ENCODE results near the gene SMIM21.

Gene SMIM21

DNA sequence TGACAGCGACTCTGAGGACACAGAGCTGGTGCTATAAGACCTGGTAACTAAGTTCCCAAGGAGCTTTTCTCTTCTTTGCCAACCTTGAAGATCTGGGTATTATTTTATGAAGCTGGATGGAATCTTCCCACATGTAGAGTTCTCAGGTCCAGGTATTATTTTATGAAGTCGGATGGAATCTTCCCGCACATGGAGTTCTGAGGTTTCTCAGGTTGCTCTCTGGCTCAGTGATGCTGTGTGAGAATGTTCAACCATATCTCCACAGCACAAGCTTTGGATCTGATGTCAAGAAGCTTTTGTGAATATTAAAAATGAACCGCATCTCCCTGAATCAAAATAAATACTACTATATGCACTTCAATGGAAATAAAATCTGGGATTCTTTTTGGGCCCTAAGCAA lies at the start of gene SMIM21:
TSS of gene SMIM21 (minus strand) at position 101 of the 400 bp plus-strand sequence. CDS start 140 bp downstream, outside the sequence.
- no peak for DNase-seq (ENCODE audit: low read depth in 4 of 4, low spot score in 1 of 4)

DNA sequence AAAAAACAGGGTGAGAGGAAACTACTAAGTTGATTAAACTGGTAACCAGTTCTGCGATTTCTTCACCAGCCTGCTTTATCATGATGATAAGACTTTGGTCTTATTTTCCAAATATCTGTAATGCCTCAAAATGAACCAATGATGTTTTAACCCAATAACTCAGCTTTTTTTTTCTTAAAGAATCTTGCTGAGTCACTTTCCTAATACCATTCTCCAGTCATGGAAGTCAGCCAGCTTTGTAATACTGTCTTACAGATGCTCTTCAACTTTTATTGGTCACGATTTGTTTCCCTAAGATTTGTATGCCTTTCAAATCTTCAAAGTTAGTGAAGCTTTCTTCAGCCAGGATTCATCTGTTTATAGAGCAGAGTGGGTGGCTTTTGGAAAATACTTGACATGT lies 47.7 kb upstream of the SMIM21 start:
- no peak for DNase-seq (ENCODE audit: low read depth in 4 of 4, low spot score in 1 of 4)

DNA sequence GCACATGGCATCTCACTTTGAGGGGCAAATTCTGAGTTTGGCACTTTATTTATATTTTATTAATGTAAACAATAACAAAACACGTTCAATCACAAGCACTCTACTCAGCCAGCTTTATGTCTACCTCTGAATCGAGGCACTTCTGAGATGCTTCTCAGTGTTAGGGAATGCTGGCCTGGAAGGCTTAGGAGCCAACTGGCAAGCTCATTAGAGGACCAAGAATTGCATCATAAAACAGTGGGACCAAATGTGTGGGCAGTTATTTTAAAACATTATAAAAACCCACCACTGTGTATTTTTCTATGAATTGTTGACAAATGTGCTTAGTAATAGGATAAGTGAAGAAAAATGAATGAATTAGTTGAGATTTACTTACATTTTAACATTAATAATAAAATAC lies 46.8 kb upstream of the SMIM21 start:
- no peak for DNase-seq (ENCODE audit: low read depth in 4 of 4, low spot score in 1 of 4)

DNA sequence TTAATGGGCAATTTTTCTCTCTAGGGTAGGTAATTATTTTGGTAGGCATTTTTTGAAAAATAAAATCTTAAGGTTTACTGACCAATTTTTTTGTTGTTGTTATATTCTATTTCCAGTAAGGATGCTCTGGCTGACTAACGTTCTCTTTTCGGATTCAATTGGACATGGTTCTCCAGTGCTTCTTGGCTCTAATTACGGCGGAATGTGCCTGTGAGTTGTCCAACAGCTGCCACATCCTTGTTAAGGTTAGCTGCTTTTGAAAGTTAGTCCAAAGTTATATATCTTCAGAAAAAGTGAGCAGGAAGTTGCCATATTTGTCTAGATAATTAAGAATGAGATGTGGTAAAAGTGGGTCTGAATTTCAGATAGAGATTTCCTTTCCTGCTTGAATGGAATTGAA lies 45.8 kb upstream of the SMIM21 start:
- DNase-seq (ENCODE audit: low read depth in 4 of 4, low spot score in 1 of 4), result no peak

DNA sequence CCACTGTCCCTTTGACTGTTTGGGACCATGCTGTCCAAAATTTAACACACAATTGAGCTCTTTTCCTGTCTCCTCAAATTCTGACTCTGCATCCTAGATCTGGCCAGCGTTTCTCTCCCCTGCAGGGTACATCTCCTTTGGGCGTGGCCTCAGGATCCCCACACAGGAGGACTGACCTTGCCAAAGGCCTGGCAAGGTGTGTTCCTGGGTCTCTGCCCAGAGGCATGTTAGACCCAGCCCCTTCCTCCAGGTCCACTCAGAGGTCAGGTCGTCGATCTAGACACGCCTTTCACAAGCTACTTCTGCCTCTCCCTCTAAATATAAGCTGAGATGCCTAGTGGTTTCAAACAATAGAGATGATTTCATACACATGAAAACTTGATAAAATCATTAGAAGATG lies 45.4 kb upstream of the SMIM21 start:
- no peak for DNase-seq (ENCODE audit: low read depth in 4 of 4, low spot score in 1 of 4)

DNA sequence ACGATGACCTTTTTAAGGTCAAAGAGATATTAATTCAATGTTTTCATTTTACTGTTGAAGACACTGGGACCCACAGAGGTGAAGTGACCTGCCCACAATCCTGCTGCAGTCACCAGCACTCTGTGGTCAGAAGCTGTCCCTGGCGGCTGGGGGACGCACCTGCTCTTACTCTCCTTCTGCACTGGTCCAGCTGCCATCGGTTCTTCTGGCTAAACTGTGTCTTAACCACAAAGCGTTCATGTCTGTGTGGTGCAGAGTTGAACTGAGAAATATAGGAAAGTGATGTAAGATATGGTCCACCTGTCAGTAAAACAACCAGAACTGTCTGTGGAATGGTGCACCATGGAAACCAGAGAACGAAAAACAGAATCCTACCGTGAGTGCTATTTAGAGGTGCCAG lies 44.9 kb upstream of the SMIM21 start:
- DNase-seq (ENCODE audit: low read depth in 4 of 4, low spot score in 1 of 4), result no peak

DNA sequence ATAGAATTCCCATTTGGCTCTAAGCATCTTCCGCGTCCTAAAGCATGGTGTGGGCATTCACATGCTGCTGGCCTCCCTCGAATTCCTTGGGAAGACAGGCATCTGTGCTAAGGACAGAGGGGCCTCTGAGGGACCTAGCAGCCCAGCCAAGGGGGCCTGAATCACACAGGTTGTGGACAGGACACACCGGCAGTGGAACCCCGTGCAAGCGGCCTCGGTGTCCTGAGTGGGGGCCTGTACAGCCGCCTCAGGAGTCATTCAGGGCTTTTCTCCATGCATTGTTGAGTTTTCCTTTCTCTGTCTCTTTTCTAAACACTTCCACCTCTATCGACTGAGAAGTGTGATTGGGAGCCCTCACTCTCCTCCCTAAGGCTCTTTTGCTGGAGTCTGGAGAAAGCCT lies 44.3 kb upstream of the SMIM21 start:
- no peak for DNase-seq (ENCODE audit: low read depth in 4 of 4, low spot score in 1 of 4)

DNA sequence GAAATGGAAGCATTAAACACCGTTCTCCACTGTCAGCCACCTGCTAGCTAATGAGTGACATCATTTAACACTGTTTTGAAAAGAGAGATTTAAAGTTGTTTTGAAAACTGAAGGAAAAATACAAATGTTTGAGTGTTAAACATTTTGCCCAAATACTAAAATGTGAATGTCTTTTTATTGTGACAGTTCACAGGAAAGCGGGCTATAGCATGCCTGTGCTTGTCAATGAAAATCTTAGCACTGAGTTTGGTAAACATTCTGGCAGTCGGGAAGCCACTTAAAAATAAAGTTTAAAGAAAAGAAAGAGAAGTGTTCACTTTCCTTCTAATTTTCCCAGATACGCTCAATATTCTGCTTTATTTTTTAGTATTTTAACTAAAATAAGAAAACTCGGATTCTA lies 40.3 kb upstream of the SMIM21 start:
- no peak for DNase-seq (ENCODE audit: low read depth in 4 of 4, low spot score in 1 of 4)

DNA sequence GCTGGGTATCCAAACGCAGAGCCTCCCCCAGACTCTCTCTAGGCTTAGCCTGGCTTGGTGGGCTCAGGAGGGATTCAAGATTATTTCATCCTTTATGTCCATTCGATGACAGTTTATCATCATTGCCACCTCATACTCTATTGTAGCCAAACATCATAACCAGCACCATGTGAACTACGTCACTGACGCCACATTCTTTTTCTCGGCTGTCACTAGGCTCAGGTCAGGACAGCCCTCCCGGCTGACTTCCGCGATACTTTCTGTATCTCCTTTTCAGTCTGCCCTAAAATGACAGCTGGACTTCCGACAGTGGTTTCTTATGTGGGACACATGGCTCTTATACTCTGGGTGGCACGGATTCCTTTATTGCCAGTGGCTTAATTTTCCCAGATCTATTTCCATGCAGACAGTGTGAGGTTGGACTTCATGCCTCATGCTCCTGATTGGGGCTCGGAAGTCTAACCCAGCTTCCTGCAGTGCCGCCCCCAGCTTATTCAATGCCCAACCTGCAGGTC lies 39.8 kb upstream of the SMIM21 start:
- no peak for DNase-seq (ENCODE audit: low read depth in 4 of 4, low spot score in 1 of 4)

DNA sequence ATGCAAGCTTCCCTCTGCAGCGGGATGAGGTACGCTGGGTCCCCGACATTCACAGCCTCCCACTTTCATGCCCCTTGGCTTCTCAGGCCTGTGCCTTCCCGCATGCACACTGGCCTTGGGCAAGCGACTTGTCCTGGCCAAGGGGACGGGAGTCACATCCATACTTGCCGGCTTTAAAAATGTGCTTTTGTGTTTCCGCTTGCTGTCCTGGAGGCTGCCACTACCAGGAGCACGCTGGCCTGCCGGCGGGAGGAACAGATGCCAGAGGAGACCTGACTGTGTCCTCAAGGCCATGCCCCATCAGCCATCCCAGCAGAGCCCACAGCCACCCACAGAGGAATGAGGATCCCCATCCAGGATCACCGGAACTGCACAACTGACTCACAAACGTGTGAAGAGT lies 36.9 kb upstream of the SMIM21 start:
- DNase-seq (ENCODE audit: low read depth in 4 of 4, low spot score in 1 of 4), result no peak

DNA sequence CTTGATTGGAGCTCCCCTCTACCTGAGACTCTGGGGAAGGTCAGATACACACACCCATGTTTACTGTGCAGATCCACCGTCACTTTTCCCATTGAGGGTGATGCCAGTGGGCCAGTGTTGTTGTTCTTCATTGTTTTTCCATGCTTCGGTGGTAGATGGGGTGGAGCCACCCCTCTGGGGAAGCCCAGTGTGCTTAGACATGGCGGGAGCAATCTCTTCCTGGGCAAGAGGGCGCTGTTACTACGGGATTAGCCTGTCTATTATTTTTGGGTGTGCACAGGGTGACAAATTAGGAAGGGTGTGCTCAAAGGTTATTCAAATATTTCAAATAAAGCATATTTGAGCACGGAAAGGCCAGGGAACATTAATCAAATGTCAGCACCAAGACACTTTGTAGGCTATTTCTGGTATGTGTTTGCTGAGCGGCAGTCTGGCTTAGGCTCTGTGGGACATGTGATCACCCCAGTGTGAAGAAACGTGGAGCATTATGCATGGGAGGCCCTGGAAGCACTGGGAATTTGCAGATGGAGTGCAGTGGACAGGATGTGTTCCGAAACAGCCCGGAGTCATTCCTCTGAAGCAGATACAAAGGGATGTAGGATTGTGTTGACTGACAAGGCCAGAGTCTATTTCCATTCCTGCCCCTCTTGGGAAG lies 34.8 kb upstream of the SMIM21 start:
- no peak for DNase-seq (ENCODE audit: low read depth in 4 of 4, low spot score in 1 of 4)

DNA sequence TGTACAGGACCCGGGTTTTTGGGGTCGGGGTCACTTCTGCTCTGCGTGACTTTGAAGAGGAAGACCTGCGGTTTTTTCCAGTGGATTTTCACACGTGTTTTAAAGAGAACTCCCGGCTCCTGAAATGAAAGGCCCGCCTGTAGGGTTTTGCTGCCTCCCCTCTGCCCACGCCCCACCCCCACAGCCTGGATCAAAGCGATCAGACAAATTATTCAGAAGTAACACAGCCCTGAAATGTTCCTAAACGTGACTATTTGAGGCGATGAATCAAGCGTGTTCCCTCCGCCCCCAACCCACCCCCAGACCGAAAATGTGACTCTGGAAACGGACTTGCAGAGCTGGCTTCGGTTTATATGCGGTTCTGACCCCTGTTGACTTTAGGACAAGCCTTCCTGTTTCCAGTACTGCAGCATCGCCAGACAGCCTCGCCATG lies 28.7 kb upstream of the SMIM21 start:
- peak in 1 of 4 experiments; percentile 17 for DNase-seq (ENCODE audit: low read depth in 4 of 4, low spot score in 1 of 4)

DNA sequence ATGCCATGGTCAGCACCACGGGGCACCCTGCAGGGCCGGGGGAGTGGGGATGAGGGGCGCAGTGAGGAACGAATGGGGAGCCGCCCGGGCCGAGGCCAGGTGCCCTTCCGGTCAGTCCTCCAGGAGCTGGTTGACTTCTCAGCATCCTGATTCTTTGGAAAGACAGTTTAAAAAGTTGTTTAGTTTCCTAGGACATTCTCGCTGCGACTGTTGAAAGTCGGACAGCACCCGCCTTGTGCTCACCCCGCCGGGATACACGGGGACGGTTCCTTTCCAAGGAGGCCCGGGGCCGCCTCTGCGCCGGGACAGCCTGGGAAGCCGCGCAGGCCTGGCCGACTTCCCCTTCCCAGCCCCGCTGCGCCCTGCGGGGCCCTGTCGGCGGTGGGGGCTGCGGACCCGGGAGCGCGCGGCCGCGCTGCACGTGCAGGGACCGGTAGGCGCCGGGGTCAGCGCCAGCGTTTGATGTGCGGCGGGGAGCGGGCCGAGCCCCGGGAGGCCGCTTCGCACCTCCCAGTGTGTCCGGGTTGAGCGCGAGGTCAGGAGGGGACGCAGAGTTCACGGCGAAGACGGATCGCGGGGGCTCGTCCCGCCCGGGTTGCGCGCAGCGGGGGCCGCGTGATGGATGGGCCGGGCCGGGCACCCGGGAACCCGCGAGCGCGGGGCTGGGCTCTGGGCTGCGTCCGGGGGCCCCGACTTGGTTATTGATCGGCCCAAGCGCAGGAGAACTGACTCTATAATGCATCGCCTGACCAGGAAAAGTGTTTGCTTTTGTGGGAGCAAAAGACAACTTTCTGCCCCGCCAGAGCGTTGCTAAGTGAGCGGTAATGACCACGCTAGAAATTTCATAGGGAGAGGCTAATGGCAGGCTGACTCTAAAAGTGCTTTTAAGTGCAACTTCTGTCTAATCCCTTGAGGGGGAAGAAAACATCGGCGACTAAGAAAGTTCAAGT lies 28.0 kb upstream of the SMIM21 start:
- DNase-seq (ENCODE audit: low read depth in 4 of 4, low spot score in 1 of 4), result no peak

DNA sequence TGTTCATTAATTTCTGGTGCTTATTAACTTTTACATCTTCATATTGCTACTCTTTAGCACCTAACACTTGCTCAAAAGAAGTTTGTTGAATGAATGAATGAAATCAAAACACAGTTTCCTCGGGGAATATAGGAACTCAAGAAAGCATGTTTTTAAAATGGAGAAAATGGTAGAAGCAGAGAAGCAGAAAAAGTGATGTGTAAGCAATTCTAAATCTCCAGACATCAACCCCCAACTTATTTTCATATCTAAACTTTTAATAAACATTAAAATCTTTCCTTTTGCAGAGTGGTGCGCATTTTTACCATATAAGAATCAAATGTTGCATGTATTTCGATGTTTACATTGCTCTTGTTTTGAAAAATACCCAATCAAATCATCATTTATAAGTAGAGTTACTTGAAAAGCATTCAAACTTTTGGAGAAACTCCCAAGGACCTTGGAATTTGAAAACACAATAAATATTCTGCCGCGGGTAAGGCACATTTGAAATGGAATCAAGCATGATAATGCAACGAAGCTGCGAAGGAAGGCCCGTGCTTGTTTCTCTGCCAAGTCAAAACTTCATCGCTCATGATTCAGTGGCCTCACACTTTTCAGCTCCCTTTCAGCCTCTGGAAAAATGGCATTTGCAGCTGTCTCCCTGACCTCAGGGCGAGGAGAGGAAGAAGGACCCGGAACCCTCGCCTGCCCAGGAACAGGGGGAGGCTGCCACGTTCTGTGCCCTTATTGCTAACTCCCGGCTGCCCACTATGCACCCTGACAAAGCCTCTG lies 26.7 kb upstream of the SMIM21 start:
- no peak for DNase-seq (ENCODE audit: low read depth in 4 of 4, low spot score in 1 of 4)

DNA sequence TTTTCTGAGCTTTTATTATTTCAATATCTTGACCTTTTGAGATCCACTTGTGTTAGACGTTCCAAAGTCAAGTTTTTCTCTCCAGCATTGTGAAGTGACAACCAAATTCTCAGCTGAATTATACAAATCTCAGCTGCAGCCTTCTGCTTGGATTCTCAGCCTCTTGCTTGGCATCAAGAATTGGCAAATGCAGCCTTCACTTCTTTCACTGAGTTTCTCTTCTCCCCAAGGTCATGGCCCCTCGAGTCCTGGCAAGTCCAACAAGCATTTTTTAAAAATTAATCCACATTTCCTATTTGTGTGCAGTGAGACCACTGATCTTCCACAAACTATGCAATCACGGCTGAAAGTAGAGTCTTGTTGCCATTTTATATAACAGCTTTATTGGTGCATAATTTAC lies 23.4 kb upstream of the SMIM21 start:
- DNase-seq (ENCODE audit: low read depth in 4 of 4, low spot score in 1 of 4), result no peak

DNA sequence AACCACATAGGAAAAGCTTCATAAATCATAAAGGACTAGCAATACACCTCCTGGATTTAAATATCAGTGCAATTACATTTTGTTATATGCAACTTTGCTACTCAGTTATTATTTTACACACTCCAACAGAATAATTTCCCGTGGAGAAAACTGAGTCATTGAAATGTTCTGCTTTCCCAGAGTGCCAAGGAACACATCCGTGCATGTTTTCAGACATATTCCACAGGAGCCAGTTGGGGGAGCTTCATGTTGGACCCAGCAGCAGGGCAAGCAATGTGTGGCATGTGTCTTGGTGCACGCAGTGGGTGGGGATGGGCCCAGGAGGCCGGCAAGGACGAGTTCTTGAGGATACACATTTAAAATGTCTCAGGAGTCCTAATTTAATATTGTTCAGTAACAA lies 14.4 kb upstream of the SMIM21 start:
- DNase-seq (ENCODE audit: low read depth in 4 of 4, low spot score in 1 of 4), result no peak

DNA sequence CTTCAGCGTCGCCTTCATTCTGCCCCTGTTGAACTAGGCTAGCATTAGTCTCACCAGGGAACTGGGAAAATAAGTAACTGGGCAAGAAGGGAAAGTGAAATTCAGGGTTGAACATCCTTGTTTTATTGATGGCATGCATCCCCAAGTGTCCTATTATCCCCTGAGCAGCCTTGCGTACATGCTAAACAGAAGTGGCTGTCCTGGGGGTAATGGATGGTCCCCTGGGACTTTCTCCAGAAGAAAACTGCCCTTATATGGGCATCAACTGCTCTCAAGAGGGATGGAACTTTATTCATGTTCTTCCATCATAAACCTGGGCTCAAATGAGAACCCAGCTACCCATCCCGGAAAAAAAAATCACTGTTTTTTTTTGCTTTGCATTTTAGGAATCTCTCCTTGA lies 11.8 kb upstream of the SMIM21 start:
- DNase-seq (ENCODE audit: low read depth in 4 of 4, low spot score in 1 of 4), result no peak

DNA sequence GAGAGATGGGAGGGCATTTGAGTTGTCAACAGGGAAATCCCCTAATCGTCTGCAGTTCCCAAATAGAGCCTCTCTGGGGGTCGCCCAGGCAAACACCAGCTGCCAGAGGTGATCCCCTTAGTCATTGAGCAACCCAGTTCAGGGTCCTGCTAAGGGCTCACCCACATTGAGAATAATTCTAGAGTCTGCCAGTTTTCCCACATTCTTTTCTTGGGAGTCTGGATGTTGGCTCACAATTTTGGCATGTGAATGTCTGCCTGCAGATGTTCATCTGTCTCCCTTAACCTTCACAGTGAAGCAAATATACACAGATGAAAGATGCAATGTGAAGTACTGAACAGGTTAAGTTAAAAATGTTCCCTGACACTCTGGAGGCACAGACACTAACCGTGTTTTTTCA lies 11.4 kb upstream of the SMIM21 start:
- no peak for DNase-seq (ENCODE audit: low read depth in 4 of 4, low spot score in 1 of 4)

DNA sequence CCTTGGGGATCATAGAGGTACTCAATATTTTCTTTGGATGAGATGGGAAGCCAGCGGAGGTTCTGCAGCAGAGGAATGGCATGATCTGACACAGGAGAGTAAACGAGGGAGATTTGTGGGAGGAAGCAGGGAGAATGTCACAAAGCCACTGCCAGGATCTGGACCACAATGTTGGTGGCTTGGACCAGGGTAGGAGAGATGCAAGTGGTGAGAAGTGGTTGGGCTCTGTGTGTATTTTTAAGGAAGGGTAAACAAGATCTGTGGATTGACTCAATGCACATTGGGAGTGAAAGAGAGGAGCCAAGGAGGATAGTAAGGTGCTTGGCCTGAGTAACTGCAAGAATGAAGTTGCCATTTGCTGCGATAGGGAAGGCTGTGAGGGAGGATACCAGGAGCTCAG lies 10.5 kb upstream of the SMIM21 start:
- no peak for DNase-seq (ENCODE audit: low read depth in 4 of 4, low spot score in 1 of 4)

DNA sequence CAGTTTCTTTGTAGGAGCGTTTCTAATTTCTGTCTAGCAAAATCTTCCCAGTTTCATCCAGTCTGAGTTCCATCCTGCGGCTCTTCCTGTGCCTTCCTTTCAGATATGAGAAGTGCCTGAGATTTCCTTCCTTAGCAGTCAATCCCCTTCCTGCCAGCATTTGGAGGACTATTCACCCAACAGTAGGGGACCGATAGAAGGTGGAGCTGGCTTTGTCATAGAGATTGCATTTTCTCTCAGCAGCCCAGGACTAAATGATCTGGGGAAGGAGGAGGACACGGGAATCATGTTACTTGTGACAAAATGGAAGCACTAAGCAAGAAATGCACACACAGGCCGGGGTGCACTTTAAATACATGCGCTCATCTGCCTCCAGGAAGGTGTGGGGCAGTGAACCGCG lies 5.6 kb upstream of the SMIM21 start:
- DNase-seq (ENCODE audit: low read depth in 4 of 4, low spot score in 1 of 4), result no peak

DNA sequence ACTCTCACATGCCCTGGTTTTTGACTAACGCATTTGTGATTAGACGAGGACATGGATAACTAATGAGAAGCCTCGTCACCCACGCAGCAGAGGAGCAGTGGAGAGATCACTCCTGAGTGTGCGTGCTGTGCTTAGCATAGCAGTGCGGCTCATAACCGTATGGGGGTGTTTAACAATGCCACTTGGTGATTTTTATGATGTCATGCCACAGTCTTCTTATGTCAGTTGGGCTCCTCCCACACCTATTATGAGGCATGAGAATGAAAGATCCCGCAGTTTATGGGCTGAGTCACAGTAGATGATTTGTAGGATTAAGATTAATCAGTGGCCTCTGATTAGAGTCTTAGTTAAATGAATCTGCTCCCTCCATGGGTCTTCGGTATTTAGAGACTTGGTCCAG lies 2.5 kb upstream of the SMIM21 start:
- DNase-seq (ENCODE audit: low read depth in 4 of 4, low spot score in 1 of 4), result no peak

DNA sequence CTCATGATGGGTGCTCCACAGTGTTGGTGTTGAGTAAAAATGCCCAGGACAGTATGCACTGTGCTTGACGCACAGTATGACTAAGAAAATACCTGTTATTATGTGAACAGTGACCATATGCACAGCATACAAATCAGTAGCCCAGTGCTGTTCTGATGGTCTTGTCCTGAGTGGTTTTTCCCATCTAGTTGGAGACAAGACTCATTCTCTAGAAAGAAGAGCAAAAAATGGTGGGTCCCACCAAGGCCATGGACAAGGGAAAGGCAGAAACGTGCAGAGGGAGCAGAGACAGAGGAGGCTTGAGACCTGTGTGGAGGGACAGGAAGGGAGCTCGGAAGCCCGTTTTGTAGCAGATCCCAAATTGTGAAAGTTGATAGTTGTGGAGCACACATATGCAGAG lies 987 bp upstream of the SMIM21 start:
- DNase-seq (ENCODE audit: low read depth in 4 of 4, low spot score in 1 of 4), result no peak

Data from stimulated activated CD4-positive, alpha-beta T cell treated with anti-CD3 and anti-CD28 coated beads, Interleukin-1b, Interleukin-23, amount 100 ng/mL, for 24 hours (primary cell).